H1 (cell line): ENCODE measurements around the gene FHIT. TPM values are rescaled to one million over a fixed set of nuclear protein-coding genes. Genes with fewer than 3 reads are reported as not detected.

Source experiments
- BCL11A ChIP-seq, 2 experiments: IDR thresholded peaks; one replicate each; pipeline ENCODE4 v1.6.1; 2011; ENCODE audit warnings: low read depth in 2 of 2, low read length in 2 of 2, mild to moderate bottlenecking in 2 of 2
- polyA plus RNA-seq, 7 experiments: library from polyadenylated mRNA; depleted of rRNA in 3 of 7; stranded (reverse) in 5 of 7; unstranded in 2 of 7; fragments of >200 nt in 5 of 7; fragments of 200-250 nt in 2 of 7; gene quantifications; 1 replicate in 5 of 7; 2 replicates in 1 of 7; 4 replicates in 1 of 7; pipeline versions ENCODE4 v1.2.1 to v1.2.3, GENCODE V29; 2011 to 2013; ENCODE audit warnings: missing spikeins in 2 of 7, mixed read lengths in 2 of 7
- total RNA-seq: library from RNA; stranded (reverse); fragmentation: NEBNext Ultra II Directional; extraction: Animal tissue kit (Norgen Biotek cat#: 25700); gene quantifications from 2 replicates; pipeline ENCODE4 v1.2.1, GENCODE V29; 2021

Gene FHIT
- total and polyA plus RNA-seq, 2 of the 8 experiments (the other 6 are each of a cell fraction or from before 2014, with no cell fraction given) = 1.2 to 3.2 TPM

- no peak for TF ChIP-seq BCL11A (IDR thresholded peaks at IDR 0.05; ENCODE audit: low read depth in 2 of 2, low read length in 2 of 2)
Measured at GRCh38 chr3:60240492-60240891, 1010.8 kb downstream of the FHIT start (continued).
